Right cardiac atrium (tissue), 5 donors: ENCODE data around the gene CNDP1. TPM values are rescaled to one million over a fixed set of nuclear protein-coding genes. Genes with fewer than 3 reads are reported as not detected.

ENCODE experiments used
- ATAC-seq, 2 donors: fragments of 200-7000 bp; cut with Tn5 transposase; one replicate each; pipeline versions ENCODE4 v1.8.0 to v1.9.1; 2020; ENCODE audit warnings: moderate library complexity in 2 of 2, mild to moderate bottlenecking in 1 of 2
- DNase-seq, 3 donors: peaks; one replicate each; pipeline ENCODE4 v3.0.0-alpha.2; 2020
- H3K27ac ChIP-seq: one replicate; pipeline ENCODE4 v1.5.1; 2013; ENCODE audit warnings: mild to moderate bottlenecking, low read length, control low read depth, moderate library complexity
- H3K27me3 ChIP-seq: one replicate; pipeline ENCODE4 v1.6.1; 2013; ENCODE audit not compliant: control insufficient read depth, insufficient read depth
- H3K4me1 ChIP-seq: one replicate; pipeline ENCODE4 v1.6.1; 2013; ENCODE audit warnings: low read length; ENCODE audit not compliant: control insufficient read depth, insufficient read depth
- H3K4me3 ChIP-seq: one replicate; pipeline ENCODE4 v1.5.1; 2013; ENCODE audit warnings: low read length, control low read depth
- H3K9me3 ChIP-seq: one replicate; pipeline ENCODE4 v1.6.1; 2013; ENCODE audit warnings: low read length; ENCODE audit not compliant: control insufficient read depth
- WGBS: extraction: QIAGEN DNeasy Blood & Tissue Kit; methylation state at CpG from one replicate; pipeline ENCODE4 v1.1.7; 2013; 5-methylcytosine and 5-hydroxymethylcytosine counted together
- intact Hi-C, 4 donors: fragments of 100-400 bp; cut with DNase I; formaldehyde crosslinking; loops; one replicate each; pipeline versions ENCODE4 v1.11.0 to v1.14.0; 2022 to 2023
- polyA plus RNA-seq: library from polyadenylated mRNA; stranded (reverse); fragments of 200-250 nt; gene quantifications from one replicate; pipeline ENCODE4 v1.2.3, GENCODE V29; 2013
- total RNA-seq, 4 donors: library from RNA; stranded (reverse); fragmentation: NEBNext Ultra II Directional; extraction: Animal tissue kit (Norgen Biotek cat#: 25700); gene quantifications; one replicate each; pipeline ENCODE4 v1.2.1, GENCODE V29; 2021
- donor health status: healthy with polysubstance abuse.
- donor health status: DM: no; HTN: yes; CAD: no.
- donor health status: DM: no; HTN: no; CAD: no.
- donor health status: DM: no; HTN: yes; CAD: no; lungs with severe emphysema.
- donor health status: DM: yes; HTN: yes; CAD: no.

CNDP1 gene
- total and polyA plus RNA-seq, 5 donors, result 0.05 TPM; not detected in 4

GRCh38 chr18:74631212-74631611 lies 96.9 kb downstream of the CNDP1 start:
- WGBS, result 60% methylated on average over 2 of the region's 2 CpGs
- intact Hi-C loops, result no loop called here
- DNase-seq (no peak), ATAC-seq (no peak)
- Histone ChIP-seq H3K9me3 (no peaks in the 10 kb centered on the region), H3K27ac (no peak overlapping the region), H3K4me3 (no peak overlapping the region), H3K4me1 (no peaks in the 10 kb centered on the region), H3K27me3 (no peaks in the 10 kb centered on the region)

- intact Hi-C loops, result no loop called here
- DNase-seq (no peak), ATAC-seq (no peak)
- Histone ChIP-seq H3K4me3 (no peak overlapping the region), H3K27ac (no peak overlapping the region), H3K4me1 (no peaks in the 10 kb centered on the region), H3K9me3 (no peaks in the 10 kb centered on the region), H3K27me3 (no peaks in the 10 kb centered on the region)
- 74% methylated on average over 13 of the region's 13 CpGs for WGBS
Observed at GRCh38 chr18:74631623-74632350, 97.5 kb downstream of the CNDP1 start.

DNA sequence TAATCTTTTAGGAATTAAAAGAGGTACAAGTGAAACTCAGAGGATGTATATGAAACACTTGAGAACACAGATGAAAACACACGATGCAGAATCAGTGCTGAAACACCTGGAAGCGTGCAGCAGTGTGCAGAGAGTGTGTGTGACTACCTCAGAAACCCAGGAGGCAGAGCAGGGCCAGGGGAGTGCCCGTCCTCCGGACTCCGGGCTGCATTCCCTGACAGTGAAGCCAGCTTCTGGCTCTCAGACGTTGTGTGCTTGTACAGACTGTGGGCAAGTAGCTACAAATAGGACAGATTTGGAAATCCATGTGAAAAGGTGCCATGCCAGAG lies 98.0 kb downstream of the CNDP1 start:
- Histone ChIP-seq H3K9me3 (no peaks in the 10 kb centered on the region), H3K27ac (no peak overlapping the region), H3K27me3 (no peaks in the 10 kb centered on the region), H3K4me1 (no peaks in the 10 kb centered on the region), H3K4me3 (no peak overlapping the region)
- ATAC-seq (no peak), DNase-seq (no peak)
- intact Hi-C loops, result no loop called here
- 96% methylated on average over 6 of the region's 6 CpGs for WGBS

DNA sequence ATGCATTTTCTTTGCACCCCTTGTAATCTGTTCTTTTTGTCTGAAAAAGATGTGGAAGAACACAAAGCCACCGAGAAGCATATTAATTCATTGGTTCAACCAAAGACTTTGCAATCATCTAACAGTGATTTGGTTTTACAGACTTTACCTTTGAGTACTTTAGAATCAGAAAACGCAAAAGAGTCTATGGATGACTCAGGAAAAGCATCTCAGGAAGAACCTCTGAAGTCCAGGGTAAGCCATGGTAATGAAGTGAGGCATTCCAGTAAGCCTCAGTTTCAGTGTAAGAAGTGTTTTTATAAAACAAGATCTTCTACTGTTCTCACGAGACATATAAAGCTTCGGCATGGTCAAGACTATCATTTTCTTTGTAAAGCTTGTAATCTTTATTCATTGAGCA lies 98.6 kb downstream of the CNDP1 start:
- Histone ChIP-seq H3K4me1 (no peaks in the 10 kb centered on the region), H3K9me3 (no peaks in the 10 kb centered on the region), H3K4me3 (no peak overlapping the region), H3K27me3 (no peaks in the 10 kb centered on the region), H3K27ac (no peak overlapping the region)
- intact Hi-C loops, result no loop called here
- DNase-seq (no peak), ATAC-seq (no peak)
- 95% methylated on average over 4 of the region's 4 CpGs for WGBS

DNA sequence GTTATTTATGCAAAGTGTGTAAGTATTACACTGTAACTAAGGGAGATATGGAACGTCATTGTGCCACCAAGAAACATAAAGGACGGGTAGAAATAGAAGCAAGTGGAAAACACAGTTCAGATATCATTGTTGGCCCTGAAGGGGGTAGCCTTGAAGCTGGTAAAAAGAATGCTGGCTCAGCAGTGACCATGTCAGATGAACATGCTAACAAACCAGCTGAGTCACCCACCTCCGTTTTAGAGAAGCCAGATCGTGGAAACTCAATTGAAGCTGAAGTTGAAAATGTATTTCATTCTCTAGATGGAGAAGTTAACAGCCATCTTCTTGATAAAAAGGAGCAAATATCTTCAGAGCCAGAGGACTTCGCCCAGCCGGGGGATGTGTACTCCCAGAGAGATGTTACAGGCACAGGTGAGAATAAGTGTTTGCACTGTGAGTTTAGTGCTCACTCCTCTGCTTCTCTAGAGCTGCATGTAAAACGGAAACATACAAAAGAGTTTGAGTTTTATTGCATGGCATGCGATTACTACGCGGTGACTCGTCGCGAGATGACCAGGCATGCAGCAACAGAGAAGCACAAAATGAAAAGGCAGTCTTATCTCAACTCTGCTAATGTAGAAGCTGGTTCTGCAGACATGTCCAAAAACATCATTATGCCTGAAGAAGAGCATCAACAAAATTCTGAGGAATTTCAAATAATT lies 99.5 kb downstream of the CNDP1 start:
- H3K27me3 ChIP-seq, result no peaks in the 10 kb centered on the region
- H3K4me1 ChIP-seq, result no peaks in the 10 kb centered on the region
- intact Hi-C loops, result no loop called here
- ATAC-seq (no peak), DNase-seq (no peak)
- H3K27ac ChIP-seq, result no peak overlapping the region
- WGBS, result 95% methylated on average over 13 of the region's 13 CpGs
- no peak overlapping the region for H3K4me3 ChIP-seq
- H3K9me3 ChIP-seq, result no peaks in the 10 kb centered on the region

DNA sequence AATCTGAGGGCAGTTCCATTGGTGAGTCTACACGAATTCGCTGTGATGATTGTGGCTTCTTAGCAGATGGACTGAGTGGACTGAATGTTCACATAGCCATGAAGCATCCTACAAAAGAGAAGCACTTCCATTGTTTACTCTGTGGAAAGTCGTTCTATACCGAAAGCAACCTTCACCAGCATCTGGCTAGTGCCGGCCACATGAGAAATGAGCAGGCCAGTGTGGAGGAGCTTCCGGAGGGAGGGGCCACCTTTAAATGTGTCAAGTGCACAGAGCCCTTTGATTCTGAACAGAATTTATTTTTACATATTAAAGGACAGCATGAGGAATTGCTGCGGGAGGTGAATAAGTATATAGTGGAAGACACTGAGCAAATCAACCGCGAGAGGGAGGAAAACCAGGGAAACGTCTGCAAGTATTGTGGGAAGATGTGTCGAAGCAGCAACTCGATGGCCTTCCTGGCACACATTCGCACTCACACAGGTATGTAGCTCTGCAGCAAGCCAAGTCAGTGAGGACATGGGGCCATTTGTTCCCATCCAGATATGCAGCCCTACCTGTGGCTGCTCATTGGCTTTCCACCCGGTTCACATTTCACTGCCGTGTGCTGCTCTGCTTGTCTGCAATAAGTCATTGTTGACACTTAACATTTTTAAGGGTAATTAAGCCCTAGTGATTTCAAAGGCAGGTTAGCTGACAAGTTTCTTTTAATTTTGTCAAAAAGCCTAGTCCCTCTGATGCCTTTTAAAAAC lies 101.1 kb downstream of the CNDP1 start:
- 91% methylated on average over 15 of the region's 15 CpGs for WGBS
- Histone ChIP-seq H3K27me3 (no peaks in the 10 kb centered on the region), H3K9me3 (no peaks in the 10 kb centered on the region), H3K4me1 (no peaks in the 10 kb centered on the region), H3K27ac (no peak overlapping the region), H3K4me3 (no peak overlapping the region)
- no peak for ATAC-seq
- intact Hi-C loops, result no loop called here
- DNase-seq, result no peak

Other genes starting within 250 kb of the CNDP1 start
- 10 to 100 TPM; 40.4 to 53.6 (median 48.8) TPM for gene CYB5A, start 242.5 kb upstream of the CNDP1 start, total RNA-seq
- 91.8 TPM for gene CYB5A, start 242.5 kb upstream of the CNDP1 start, polyA plus RNA-seq
- not detected for gene C18orf63, start 218.7 kb upstream of the CNDP1 start, total RNA-seq
- gene C18orf63, start 218.7 kb upstream of the CNDP1 start, polyA plus RNA-seq, result not detected
- gene DIPK1C, start 77.2 kb upstream of the CNDP1 start, total RNA-seq, result 1 to 10 TPM in 2 of 4 donors, under 1 TPM in 1, not detected in 1; 0.83 to 2.5 (median 1.7) TPM
- gene DIPK1C, start 77.2 kb upstream of the CNDP1 start, polyA plus RNA-seq, result 5.7 TPM
- 10 to 100 TPM; 52.1 to 60.7 (median 55.0) TPM for gene CNDP2, start 38.1 kb upstream of the CNDP1 start, total RNA-seq
- gene CNDP2, start 38.1 kb upstream of the CNDP1 start, polyA plus RNA-seq, result 41.0 TPM
- gene ZNF407, start 63.4 kb downstream of the CNDP1 start, total RNA-seq, result 10 to 100 TPM; 10.6 to 14.7 (median 12.9) TPM
- 3.8 TPM for gene ZNF407, start 63.4 kb downstream of the CNDP1 start, polyA plus RNA-seq